Esophagus muscularis mucosa (tissue), 4 donors: ENCODE results near the gene IL36B.

Source experiments
- CTCF ChIP-seq, 3 experiments: fragments of 200-600 bp in 2 of 3; fragments of 450-650 bp in 1 of 3; sonication (generic) in 2 of 3; IDR thresholded peaks; one replicate each; pipeline ENCODE4 v1.5.1; 2017 to 2019; ENCODE audit warnings: antibody characterized with exemption in 3 of 3, mild to moderate bottlenecking in 2 of 3, moderate library complexity in 1 of 3
- EP300 ChIP-seq: sonication (generic); formaldehyde crosslinking; IDR thresholded peaks from one replicate; pipeline ENCODE4 v1.6.1; 2017; ENCODE audit warnings: antibody characterized with exemption
- POLR2A ChIP-seq: fragments of 450-650 bp; IDR thresholded peaks from one replicate; pipeline ENCODE4 v1.6.1; 2017; ENCODE audit warnings: antibody characterized with exemption, moderate library complexity, mild to moderate bottlenecking, low read depth
- POLR2AphosphoS5 ChIP-seq, 2 donors: sonication (generic); formaldehyde crosslinking; IDR thresholded peaks; one replicate each; pipeline ENCODE4 v1.6.1; 2017; ENCODE audit warnings: antibody characterized with exemption in 2 of 2

GRCh38 chr2:113014067-113014466 is 38.6 kb downstream of the IL36B start:
- TF ChIP-seq CTCF (IDR thresholded peaks at IDR 0.05) (no peak), POLR2A (no peak), POLR2AphosphoS5 (IDR thresholded peaks at IDR 0.05) (no peak), EP300 (no peak)
